NCI-H510A (cell line): ENCODE results near the gene PKIB.
A peak's percentile ranks its signal among the peaks of the same experiment; 100 is the strongest.
"Not testable (repeated sequence)": the region's sequence is repeated elsewhere in the genome, so short reads cannot be mapped to it uniquely, and the experiment has no call there.

ENCODE experiments used
- DNase-seq: peaks from one replicate; lab custom pipeline; 2025; lab: John Stamatoyannopoulos, UW

PKIB gene, protein sequence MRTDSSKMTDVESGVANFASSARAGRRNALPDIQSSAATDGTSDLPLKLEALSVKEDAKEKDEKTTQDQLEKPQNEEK

DNA sequence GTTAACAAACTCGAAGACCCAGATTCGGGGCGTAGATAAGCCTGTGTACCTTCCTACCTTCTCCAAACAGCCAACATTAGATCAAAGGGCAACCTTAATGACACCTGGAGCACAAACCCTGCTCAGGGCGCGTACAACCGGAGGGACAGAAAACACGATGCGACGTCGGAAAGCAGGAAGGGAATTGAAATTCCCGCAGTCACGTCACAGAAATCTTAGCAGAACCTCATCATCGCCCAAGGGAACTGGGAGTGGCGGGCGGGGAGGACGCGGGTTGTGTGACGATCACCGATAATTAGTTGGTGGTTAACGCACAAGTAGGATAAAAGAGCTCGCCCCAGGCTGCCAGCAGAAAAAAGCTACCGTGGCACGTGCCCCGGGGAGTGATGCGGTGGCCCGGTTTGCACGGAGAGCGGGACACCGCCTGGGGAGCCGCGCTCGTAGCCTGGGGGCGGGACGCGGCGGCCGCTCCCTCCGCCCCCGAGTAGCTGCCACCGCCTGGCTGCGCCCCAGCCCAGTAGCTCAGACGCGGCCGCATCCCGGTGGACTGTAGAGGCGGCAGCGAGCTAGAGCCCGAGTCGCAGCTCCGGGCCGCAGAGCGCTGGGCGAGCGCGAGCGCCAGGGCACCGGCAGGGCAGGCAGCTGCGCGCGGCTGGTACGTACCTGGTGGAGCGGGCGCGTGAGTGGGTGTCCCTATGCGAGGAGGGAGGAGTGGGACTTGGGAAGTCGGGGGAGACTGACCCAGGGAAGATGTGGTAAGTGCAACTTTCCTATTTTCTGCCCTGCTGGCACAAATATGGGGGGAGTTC, at the start of gene PKIB:
Gene PKIB, plus strand, starts transcription at position 525 of the 809 bp plus-strand sequence. CDS start 107,390 bp downstream, outside the sequence.
- DNase-seq = peak; percentile 47

DNA sequence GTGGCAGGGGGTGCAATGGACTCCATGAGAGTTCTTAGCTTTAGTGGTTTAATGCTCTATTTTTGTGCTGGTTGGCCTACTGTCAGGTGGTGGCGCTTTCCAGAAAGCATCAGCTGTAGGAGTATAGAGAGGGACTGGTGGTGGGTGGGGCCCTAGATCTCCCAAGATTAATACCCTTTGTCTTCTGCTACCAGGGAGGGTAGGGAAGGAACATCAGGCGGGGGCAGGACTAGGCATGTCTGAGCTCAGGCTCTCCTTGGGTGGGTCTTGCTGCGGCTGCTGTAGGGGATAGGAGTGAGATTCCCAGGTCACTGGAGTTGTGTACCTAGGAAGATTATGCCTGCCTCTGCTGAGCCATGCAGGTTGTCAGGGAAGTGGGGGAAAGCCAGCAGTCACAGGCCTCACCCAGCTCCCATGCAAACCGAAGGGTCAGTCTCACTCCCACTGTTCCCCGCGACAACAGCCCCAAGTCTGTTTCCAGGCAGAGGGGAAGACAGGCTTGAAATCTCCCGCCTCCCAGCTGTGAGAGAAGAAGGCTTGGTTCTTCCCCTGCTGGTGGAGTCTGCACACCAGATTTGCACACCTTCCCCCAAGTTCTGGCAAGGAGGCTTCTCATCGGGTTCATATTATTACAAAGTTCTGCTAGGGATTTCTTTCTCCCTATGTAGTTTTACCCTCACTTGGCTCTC, 46.7 kb upstream of the PKIB start:
- no peak for DNase-seq

- DNase-seq = no peak
These were observed 46.0 kb upstream of the PKIB start for GRCh38 chr6:122564230-122564629.

DNA sequence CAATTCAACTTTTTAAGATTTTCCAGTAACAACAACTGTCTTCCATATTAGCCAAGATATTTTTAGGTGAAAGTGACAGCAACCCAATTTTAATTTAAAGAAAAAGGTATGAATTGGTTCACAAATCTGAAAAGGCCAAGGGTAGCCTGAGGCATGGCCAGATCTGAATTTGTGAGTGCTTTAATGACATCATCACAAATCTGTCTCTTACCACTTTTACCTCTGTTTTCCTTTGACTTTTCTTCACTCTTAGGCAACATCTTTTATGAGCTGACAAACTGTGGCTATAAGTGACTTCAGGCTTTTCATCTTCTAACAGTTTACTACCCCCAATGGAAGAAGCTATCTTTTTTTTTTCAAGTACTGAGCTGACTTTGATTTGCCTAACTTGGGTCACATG, 44.5 kb upstream of the PKIB start:
- no peak for DNase-seq

- DNase-seq = no peak
These were observed 43.2 kb upstream of the PKIB start for GRCh38 chr6:122567034-122567433.

DNA sequence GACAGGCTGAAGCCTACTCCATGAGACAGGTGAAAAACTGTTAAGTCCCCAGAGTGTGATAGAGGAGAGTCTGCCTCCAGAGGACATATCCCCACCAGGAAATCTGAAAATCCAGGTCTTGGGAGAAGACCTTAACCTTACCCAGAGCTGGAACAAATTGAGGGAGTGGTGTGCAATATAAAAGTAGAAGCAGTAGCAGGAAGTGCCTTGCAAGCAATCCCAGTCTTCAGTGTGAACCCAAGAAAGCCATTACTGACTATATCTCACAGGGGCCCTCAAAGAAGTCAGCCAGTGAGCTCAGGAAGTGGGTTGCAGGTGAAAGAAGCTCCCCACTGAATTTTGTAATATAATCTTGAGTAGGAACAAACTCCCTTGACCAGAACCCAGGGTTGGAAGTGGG, 41.9 kb upstream of the PKIB start:
- no peak for DNase-seq

DNA sequence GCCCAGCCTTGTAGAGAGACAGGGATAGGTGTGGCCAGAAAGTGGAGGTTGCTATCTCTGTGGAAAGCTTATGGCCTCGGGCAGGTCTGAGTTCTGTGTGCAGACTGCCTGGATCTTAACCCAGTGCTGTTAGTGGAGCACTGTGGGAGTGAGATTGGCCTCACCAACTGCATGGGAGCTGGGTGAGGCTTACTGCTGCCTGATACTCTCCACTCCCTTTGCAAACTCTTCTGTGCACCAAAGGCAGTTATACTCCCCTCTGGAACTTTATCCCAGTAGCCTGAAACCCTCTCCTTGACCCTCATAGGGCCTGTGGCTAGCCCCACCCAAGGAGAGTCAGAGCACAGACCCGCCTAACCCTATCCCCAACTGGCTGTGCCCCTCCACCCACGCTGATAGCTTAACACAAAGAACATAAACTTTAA, 41.4 kb upstream of the PKIB start:
- no peak for DNase-seq

GRCh38 chr6:122569230-122569771, 40.9 kb upstream of the PKIB start:
- peak; percentile 14 for DNase-seq

- DNase-seq = no peak
These were observed 38.3 kb upstream of the PKIB start for GRCh38 chr6:122571888-122572287.

- DNase-seq = no peak
These were observed 33.3 kb upstream of the PKIB start for GRCh38 chr6:122576888-122577287.

DNA sequence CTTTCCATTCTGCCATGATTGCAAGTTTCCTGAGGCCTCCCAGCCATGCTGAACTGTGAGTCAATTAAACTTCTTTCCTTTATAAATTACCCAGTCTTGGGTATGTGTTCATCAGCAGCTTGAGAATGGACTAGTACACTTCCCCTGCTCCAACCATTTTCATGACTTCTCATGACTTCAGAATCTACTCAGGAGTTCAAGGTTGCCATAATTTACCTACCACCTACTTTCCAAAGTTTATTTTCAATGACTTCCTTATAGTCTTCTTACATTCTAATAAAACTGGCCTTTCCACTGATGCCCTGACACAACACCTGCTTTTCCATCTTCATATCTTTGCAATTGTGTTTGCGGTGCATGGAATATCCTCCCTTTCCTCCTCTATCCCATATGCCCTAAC, 31.2 kb upstream of the PKIB start:
- DNase-seq = no peak

DNA sequence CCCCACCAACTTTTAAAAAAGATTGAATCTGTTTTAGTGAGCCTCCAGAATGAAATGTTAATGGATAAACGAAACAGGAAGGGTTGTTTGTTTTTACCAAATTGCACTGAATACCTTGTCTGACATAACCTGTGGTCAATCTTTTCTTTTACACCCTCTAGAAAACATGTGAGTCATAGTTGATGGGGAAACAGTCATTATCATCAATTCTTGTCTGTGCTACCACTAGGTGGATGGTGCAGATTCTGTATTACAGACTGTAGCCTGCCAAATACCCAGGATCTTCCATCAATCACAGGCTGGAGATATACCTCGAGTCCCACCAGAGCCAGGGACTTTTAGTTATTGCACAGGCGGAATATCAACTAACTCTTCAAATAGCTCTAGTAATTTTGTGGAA, 29.5 kb upstream of the PKIB start:
- DNase-seq = no peak

DNA sequence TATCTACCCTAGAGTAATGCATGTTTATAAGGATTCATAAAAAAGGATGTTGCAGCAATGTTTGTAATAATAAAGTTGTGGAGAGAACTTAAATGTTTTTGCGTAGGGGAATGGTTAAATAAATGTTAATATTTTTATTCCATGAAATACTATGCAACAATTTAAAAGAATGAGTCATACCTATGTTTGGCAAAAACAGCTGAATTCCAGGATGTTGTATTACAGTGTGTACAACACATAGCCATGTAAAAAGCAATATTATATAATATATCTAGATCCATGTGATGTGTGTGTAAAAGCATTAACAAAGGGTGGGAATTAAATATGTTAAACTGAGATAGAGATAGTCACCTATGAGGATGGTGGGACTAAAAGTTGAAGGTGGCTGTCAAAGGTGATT, 21.1 kb upstream of the PKIB start:
- DNase-seq = no peak

DNA sequence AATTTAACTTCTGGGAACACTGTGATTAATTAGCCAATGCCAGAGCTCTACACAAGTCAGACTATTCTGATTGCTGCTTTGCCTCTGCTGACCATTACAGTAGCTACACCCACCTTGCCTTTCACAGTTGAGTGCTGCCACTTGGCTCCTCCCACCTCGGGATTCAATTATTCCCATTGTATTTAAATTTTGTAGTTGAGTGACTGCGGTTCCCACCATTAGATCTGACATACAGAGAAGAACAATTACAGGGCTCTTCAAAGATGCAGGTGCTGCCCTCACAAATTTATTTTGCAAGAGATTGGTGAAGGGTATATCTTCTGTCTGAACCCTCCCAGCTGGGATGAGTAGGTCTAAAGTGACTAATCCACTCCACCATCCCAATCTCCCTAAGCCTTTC, 11.9 kb upstream of the PKIB start:
- not testable (repeated sequence) for DNase-seq

DNA sequence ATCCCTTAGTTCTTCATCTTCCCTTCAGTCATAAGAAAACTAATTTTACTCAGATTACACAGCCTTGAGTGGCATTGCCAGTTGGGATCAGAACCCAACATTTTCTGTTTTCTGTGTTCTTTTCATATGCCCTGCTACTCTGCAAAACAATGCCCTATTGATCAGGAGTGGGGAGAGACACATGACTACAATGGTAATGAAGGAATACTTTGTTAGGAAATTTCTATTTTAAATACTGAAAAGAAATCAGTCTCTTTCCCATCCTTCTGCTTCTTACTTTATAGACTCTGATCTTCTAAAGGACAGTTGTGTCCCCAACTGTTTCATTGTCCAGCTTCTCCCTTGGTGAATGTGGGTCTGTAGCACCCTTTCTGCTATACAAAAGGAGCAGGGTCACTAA, 5.5 kb upstream of the PKIB start:
- no peak for DNase-seq

DNA sequence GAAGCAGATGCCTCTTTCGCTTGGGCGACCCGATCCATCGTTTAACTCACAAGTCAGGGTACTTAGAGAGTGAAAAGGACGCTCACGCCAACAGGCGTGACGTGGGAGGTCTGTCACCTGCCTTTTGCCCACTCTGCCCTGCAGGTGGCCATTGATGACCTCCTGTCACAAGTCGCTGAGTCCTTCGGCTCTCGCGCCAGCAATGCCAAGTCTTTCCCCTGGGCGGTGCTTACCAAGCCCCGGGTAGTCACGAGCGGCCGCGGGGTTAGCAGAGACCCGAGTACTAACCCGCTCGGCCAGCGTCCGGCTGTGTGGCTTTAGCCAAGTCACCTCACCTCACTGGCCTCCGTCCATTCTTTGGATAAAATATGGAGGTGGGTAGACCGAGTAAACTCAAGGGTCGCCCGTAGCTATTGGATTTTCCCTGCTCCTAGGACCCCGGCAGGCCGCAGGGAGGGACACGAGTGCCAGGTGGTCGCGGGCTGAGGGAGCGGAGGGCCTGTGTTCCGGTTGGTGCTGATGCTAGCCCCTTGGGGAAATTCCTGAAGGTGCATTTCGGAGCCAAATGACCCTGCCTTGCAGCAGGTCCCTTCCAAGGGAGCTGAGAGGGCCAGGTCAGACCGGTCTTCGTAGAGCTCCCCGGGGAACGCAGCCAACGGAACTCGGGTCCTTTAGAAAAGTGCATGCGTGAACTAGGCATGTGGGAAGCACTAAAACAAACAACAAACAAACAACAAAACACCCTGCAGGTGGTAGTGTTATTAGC, 668 bp downstream of the PKIB start:
- DNase-seq = peak; percentile 27

DNA sequence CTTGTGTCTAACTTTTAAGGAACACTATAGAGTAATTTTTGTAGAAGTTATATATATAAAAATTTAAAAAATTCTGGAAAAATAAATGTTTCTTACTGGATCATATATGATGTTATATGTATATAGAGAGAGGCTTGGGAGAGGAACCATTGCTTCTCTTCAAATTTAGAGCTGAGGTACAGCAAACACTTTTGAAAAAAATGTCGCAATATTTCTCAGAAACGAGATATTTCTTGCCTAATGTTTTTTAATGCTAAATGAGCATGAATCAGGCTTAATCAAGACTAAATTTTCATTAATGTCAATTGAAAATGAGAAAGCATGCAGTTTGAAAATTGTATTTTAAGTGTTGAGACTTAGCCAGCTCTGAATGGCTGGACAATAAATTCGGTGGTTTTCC, 2.6 kb downstream of the PKIB start:
- DNase-seq = no peak

DNA sequence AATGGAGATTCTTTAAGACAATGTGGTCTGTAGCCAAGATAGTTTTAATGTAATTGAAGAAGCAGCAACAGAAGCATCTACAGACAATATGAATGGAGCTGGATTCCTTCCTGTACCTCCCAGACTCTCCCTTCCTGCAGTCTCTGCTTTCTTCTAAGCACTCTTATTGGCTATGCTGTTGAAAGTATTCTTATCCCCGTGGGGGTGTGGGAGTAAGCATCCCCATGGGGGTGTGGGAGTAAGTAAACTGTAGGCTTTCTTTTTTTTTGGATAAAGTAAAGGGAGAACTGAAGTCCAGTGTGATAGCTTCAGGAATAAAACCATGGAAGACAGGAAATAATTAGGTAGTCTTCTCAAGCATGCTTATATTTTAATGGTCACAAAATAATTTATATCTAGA, 4.1 kb downstream of the PKIB start:
- DNase-seq = no peak

DNA sequence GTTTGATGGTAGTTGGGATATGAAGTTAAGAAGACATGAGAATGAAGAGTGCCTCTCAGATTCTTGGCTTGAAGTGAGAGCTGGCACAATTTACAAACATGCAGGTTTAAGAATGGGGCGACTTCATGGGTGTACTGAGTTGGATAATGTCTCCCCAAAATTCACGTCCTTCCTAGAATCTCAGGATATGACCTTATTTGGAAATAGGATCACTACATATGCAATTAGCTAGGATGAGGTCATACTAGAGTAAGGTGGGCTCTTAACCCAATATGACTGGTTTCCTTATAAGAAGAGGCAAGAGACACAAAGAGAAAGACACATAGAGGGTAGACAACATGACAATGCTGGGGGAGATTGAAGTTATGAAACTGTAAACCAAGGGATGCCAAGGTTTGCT, 5.2 kb downstream of the PKIB start:
- no peak for DNase-seq

DNA sequence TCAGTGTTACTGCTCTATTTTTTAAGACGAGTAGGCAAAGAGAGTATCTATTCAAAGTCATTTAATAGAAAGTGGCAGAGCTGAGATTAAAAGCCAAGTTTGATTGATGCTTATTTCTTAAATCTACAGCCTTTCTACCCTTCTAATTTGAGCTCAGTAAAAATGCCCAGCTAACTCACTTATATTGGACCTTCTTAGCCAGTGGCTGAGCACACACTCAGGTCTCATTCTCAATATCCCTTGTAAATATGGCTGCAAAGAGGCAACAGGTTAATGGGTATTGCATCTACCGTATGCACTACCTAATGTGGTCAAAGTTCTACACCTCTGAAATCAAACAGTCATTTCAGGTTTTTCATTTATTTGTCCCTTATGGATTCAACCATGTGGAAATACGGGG, 6.7 kb downstream of the PKIB start:
- DNase-seq = no peak

GRCh38 chr6:122619309-122619708, 9.1 kb downstream of the PKIB start:
- no peak for DNase-seq

DNA sequence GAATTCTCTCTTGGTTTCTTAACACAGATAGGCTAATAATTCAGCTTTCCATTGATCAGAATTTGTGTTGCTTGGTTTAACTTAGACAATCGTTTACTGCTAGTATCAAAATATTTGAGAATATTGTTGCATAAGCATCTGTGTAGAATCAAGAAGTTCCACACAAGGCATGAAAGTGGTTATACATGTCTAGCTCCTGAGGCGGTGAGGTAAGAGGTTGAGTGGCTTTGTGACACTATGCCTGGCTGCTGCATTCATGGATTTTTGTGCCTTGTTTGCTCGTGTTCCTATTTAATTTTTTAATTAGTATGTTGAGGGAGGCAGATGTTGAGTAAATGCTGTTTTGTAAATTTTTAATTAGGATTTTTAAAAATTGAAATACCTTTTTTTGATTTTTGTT, 10.2 kb downstream of the PKIB start:
- no peak for DNase-seq
